Measurements from ENCODE around the gene PKNOX2.
A peak's percentile ranks its signal among the peaks of the same experiment; 100 is the strongest.

PKNOX2 gene

GRCh38 chr11:125233736-125234275 is 69.3 kb downstream of the PKNOX2 start:
- DNase-seq (ENCODE audit: low spot score) = no peak

DNA sequence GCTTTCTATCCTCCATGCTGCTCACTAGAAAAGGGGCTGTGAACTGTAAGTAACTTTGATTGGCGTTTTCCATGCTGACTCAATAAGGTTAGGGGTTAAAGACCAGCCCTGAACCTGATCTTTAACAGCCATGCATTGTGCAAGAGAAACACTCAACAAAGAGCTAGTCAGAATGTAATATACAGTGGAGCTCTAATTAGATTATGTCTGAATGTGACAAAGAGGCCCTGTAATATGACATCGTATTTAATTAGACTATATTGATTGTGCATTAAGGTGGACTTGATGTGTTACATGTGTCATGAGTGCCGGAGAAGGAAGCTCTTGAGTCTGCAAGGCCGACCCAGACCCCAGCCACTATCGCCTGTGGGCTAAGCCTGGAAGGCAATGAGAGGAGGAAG is 70.5 kb downstream of the PKNOX2 start:
- no peak for DNase-seq (ENCODE audit: low spot score)

GRCh38 chr11:125236072-125236825 is 71.7 kb downstream of the PKNOX2 start:
- DNase-seq (ENCODE audit: low spot score) = no peak

- DNase-seq (ENCODE audit: low spot score) = no peak
Measured at GRCh38 chr11:125239585-125240560, 75.3 kb downstream of the PKNOX2 start.

GRCh38 chr11:125241104-125241503 is 76.6 kb downstream of the PKNOX2 start:
- DNase-seq (ENCODE audit: low spot score) = no peak

DNA sequence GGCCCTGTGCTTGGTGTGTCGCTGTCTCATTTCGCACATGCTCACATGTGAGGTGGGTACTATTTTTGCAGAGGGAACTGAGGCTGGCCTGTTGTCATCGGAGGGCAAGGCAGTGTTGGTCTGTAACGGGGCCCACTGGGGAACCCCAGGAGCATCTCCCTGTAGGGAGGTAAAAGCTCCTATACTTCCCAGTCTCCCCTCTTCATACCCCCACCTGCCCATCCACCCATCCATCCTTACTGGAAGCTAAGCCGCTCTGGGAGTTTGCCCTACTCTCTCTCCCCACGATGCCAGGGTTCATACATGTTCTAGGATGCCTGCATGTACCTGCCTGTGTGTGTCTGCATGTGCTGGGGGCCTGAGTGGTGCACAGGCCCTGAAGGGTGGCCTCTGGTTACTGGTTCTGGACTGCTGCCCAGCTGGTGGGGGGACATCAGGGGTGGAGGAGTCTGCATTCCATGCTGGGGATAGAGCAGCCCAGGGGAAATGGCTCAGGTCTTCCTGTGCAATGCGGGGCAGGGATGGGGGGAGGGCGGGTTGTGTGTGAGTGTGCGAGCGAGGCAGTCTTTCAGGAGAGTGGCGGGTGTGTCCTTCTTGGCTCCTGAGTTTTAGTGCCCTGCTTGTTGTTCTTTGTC is 77.7 kb downstream of the PKNOX2 start:
- DNase-seq (ENCODE audit: low spot score) = no peak

GRCh38 chr11:125244166-125244565 is 79.6 kb downstream of the PKNOX2 start:
- no peak for DNase-seq (ENCODE audit: low spot score)

- no peak for DNase-seq (ENCODE audit: low spot score)
Measured at GRCh38 chr11:125245299-125245698, 80.7 kb downstream of the PKNOX2 start.

- DNase-seq (ENCODE audit: low spot score) = no peak
Measured at GRCh38 chr11:125247431-125247830, 82.9 kb downstream of the PKNOX2 start.

GRCh38 chr11:125250318-125251213 is 86.0 kb downstream of the PKNOX2 start:
- no peak for DNase-seq (ENCODE audit: low spot score)

DNA sequence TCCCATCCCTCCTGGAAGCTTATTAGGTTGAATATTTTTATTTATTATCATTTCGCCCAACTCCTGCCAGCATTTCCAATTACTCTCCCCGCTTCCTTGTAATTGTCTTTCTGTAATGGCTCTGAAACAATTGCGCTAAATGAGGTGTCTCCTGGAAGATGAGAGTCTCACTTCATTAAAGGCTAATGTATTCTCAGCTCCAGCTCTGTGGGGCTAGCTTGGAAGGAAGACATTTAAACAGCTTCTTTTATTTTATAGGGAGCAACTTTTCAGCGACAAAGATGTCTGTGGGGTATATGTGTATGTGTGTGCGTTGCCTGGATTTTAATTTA is 86.6 kb downstream of the PKNOX2 start:
- DNase-seq (ENCODE audit: low spot score) = no peak

GRCh38 chr11:125251956-125252355 is 87.4 kb downstream of the PKNOX2 start:
- no peak for DNase-seq (ENCODE audit: low spot score)

DNA sequence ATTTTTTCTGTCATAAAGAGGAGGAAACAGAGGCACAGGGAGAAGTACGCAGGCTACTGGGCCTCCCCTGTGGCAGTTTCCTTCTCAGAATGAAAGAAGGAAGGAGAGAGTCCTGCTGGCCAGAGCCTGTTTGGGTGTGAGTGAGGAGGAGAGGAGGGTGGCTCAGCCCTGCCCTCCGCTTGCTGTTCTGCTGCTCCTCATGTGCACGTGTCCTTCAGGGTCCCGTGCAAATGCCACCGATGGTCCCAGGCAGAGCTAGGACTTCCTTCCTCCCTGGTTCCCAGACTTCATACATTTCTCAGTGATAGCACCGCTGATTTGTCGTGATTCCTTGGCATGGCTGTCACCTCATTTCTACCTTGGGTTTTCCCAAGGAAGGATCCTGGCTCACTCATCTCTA is 88.7 kb downstream of the PKNOX2 start:
- no peak for DNase-seq (ENCODE audit: low spot score)

DNA sequence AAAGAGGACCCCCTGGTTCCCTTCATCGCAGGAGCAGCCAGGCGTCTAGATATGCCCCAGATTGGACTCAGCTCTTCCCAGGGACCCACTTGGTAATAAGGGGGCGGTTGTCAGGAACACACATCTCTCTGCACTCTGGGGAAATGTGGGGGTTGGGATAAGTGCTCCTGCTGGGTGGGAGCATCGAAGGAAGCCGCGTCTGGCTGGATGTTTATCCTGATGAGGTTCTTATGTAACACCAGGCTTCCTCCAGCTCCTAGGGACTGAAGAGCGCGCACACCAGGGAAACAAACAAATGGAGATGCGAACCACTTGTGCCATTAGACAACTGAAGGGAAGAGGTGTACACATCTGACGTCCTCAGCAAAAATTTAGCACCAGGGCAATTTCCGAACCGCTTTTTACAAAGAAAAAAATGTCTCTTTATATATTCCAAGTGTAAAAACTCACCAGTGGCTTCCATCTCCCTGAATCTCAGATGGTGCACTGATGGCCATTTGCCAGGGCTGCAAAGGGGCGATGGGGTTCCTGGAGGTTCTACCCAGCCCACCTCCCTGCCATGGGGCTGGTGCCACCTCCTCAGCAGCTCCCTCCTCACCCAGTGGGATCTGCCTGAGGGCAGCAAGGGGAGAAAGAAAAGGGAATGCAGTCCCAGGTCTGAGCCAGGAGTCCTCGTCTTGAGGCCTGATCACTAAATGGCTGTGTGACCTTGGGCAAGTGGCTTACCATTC is 89.4 kb downstream of the PKNOX2 start:
- DNase-seq (ENCODE audit: low spot score) = no peak

- no peak for DNase-seq (ENCODE audit: low spot score)
Measured at GRCh38 chr11:125256541-125257189, 92.1 kb downstream of the PKNOX2 start.

DNA sequence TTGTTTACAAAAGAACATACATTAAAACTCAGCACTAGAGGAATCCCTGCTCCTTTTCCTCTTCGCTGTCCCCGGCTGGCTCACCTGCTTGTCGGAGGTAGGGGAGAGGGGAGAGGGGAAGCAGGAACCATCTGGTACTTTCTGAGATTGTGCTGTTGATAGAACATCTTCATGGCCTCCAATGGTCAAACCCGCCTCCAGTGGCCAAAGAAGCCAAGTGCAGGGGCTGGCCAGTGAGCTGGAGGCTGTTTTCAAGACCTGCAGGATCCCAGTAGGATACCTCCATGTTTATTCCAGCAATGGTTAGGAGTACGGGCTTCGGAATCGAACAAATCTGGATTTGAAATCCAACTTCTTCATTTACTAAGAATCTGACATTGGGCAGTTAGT is 92.6 kb downstream of the PKNOX2 start:
- peak; percentile 22 for DNase-seq (ENCODE audit: low spot score)

DNA sequence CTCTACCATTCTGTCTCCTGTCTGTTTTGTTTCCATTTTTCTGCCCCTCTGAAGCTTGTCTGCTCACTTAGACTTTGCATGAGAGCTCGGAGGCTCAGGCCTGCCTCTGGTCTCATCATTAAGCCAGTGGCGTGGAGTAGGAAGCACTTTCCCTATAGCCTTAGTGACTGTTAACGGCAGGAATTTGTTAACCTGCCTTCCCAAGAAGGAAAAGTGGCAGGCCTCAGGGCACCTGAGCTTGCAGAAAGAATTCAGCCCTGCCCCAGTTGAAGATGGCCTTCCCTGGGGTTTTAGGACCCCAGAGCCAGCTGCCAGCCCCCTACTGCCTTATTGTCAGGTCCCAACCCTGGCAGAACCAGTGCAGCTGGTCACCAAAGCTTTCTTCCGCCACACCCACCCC is 93.2 kb downstream of the PKNOX2 start:
- DNase-seq (ENCODE audit: low spot score) = no peak

DNA sequence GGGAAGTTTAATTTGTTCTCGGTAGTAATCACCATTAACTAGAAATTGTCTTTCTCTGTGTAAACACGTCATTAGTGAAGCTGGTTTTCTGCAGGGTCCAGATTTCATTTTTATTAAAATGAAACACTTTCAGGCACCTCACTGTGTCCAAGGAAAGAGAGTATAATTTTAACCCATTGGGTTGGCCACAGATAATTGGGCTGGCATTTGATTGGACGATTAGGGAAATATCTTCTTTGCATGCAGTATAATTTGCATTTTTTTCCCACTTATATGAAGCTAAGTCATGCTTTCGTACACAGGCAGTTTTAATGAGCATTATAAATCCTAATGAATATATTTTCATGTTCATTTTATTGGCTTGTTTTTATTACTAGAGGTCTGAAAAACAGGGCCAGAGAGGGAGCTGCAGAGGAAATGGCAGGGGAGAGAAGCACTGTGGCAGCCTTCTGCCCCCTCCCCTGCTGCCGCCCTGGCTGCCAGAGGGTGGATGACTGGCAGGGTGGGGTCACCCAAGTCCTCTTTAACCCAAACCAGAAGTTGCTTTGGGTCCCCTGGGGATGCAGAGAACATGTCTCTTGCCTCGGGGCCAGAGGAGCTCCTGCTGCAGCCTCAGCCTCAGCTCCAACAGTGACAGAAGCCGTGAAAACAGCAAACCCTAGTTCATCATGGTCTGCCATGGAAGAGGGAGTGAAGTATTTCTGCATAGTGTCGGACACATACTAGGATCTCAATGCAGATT is 93.9 kb downstream of the PKNOX2 start:
- no peak for DNase-seq (ENCODE audit: low spot score)

GRCh38 chr11:125261588-125261987 is 97.0 kb downstream of the PKNOX2 start:
- DNase-seq (ENCODE audit: low spot score) = no peak
